Endothelial cell of umbilical vein (primary cell): ENCODE data around the gene CLCN2. TPM values are rescaled to one million over a fixed set of nuclear protein-coding genes. Genes with fewer than 3 reads are reported as not detected.

Source experiments
- BruUV-seq: library from RNA; stranded (reverse); fragments of 400-500 nt; replicated peaks from 2 replicates; lab custom pipeline; 2021; lab: Mats Ljungman, UMichigan
- CTCF ChIA-PET: fragments of 300-600, 350-600 bp; sonication (Branson Sonifier 250); formaldehyde crosslinking; loops from one replicate; lab custom pipeline; 2021; ENCODE audit warnings: antibody characterized with exemption, inconsistent platforms; lab: Charles Lee
- POLR2A ChIA-PET: fragments of 300-600, 350-600 bp; sonication (Branson Sonifier 250); formaldehyde crosslinking; loops from one replicate; lab custom pipeline; 2021; ENCODE audit warnings: antibody characterized with exemption, inconsistent platforms; lab: Charles Lee
- DNase-seq: peaks from one replicate; pipeline ENCODE4 v3.0.0-alpha.2; 2011; ENCODE audit warnings: low read depth, low spot score
- FAIRE-seq: peaks from 2 replicates; lab custom pipeline; 2011; peaks lifted over from hg19 to GRCh38; lab: Jason Lieb, UNC
- H2AFZ ChIP-seq: 2 replicates; pipeline ENCODE4 v1.6.0; 2012; ENCODE audit warnings: low read depth, low read length, control low read depth, inconsistent platforms
- H3K27ac ChIP-seq: 2 replicates; pipeline ENCODE4 v1.5.1; 2011; ENCODE audit warnings: low read depth, mild to moderate bottlenecking, control low read depth, low read length, moderate library complexity; ENCODE audit not compliant: insufficient read depth
- H3K27me3 ChIP-seq, 2 experiments: 2 replicates each; pipeline versions ENCODE4 v1.6.0 to v1.6.1; 2011; ENCODE audit warnings: low read length in 2 of 2, mixed read lengths in 1 of 2; ENCODE audit not compliant: control insufficient read depth in 2 of 2, insufficient read depth in 2 of 2
- H3K36me3 ChIP-seq, 2 experiments: 2 replicates in 1 of 2; 3 replicates in 1 of 2; pipeline ENCODE4 v1.5.1; 2011; ENCODE audit warnings: low read length in 2 of 2, mild to moderate bottlenecking in 1 of 2, moderate library complexity in 1 of 2; ENCODE audit not compliant: control insufficient read depth in 2 of 2, insufficient read depth in 2 of 2; ENCODE audit errors: extremely low read depth in 1 of 2
- H3K4me1 ChIP-seq: 3 replicates; pipeline ENCODE4 v1.5.1; 2011; ENCODE audit warnings: mild to moderate bottlenecking, low read length; ENCODE audit not compliant: control insufficient read depth, insufficient read depth; ENCODE audit errors: extremely low read depth
- H3K4me2 ChIP-seq: 2 replicates; pipeline ENCODE4 v1.6.1; 2011; ENCODE audit warnings: low read length, control low read depth, mixed read lengths; ENCODE audit not compliant: insufficient read depth
- H3K4me3 ChIP-seq, 3 experiments: fragments of 200-600 bp in 1 of 3; sonication (generic), shearing (Covaris generic) in 1 of 3; replicated peaks in 1 of 3; 2 replicates each; pipeline ENCODE4 v1.5.1; 2011 to 2016; ENCODE audit warnings: control low read depth in 3 of 3, low read length in 3 of 3, mild to moderate bottlenecking in 2 of 3, inconsistent platforms in 1 of 3, low read depth in 1 of 3, moderate library complexity in 1 of 3; ENCODE audit not compliant: insufficient read depth in 1 of 3
- H3K79me2 ChIP-seq: 2 replicates; pipeline ENCODE4 v1.6.0; 2012; ENCODE audit warnings: low read length, inconsistent platforms; ENCODE audit not compliant: control insufficient read depth, insufficient read depth
- H3K9ac ChIP-seq: replicated peaks from 2 replicates; pipeline ENCODE3; 2011; ENCODE audit warnings: low read length, control low read depth; ENCODE audit not compliant: insufficient read depth; ENCODE audit errors: extremely low read depth
- H3K9me1 ChIP-seq: replicated peaks from 3 replicates; pipeline ENCODE4 v1.6.0; 2011; ENCODE audit warnings: mild to moderate bottlenecking, low read length; ENCODE audit not compliant: control insufficient read depth, insufficient read depth; ENCODE audit errors: extremely low read depth
- H3K9me3 ChIP-seq: replicated peaks from 2 replicates; pipeline ENCODE4 v1.5.1; 2012; ENCODE audit warnings: low read length, inconsistent platforms; ENCODE audit not compliant: control insufficient read depth, insufficient read depth
- H4K20me1 ChIP-seq: replicated peaks from 2 replicates; pipeline ENCODE3; 2011; ENCODE audit warnings: mild to moderate bottlenecking, low read length; ENCODE audit not compliant: control insufficient read depth, insufficient read depth; ENCODE audit errors: extremely low read depth
- CTCF ChIP-seq, 2 donors: IDR thresholded peaks; 1 replicate in 1 of 2; 2 replicates in 1 of 2; pipeline ENCODE4 v1.5.1; 2011; ENCODE audit warnings: low read length in 2 of 2, mild to moderate bottlenecking in 2 of 2, moderate library complexity in 2 of 2, control low read depth in 1 of 2, inconsistent platforms in 1 of 2, low read depth in 1 of 2; ENCODE audit not compliant: insufficient read depth in 1 of 2; ENCODE audit errors: extremely low read depth in 1 of 2
- EZH2 ChIP-seq: IDR thresholded peaks from 2 replicates; pipeline ENCODE4 v1.6.1; 2012; ENCODE audit warnings: borderline replicate concordance, low read depth, mild to moderate bottlenecking, moderate library complexity, low read length, inconsistent platforms; ENCODE audit not compliant: severe bottlenecking
- FOS ChIP-seq: IDR thresholded peaks from 2 replicates; pipeline ENCODE4 v1.6.1; 2011; ENCODE audit warnings: mild to moderate bottlenecking, low read length, moderate library complexity, borderline replicate concordance; ENCODE audit not compliant: insufficient read depth
- GATA2 ChIP-seq: IDR thresholded peaks from 2 replicates; pipeline ENCODE4 v1.7.0; 2011; ENCODE audit warnings: low read depth, mild to moderate bottlenecking, moderate library complexity, mixed read lengths, low read length; ENCODE audit not compliant: insufficient read length, insufficient read depth
- JUN ChIP-seq: IDR thresholded peaks from 2 replicates; pipeline ENCODE4 v1.6.1; 2011; ENCODE audit warnings: borderline replicate concordance, low read depth; ENCODE audit not compliant: insufficient read length, insufficient read depth
- MYC ChIP-seq: IDR thresholded peaks from one replicate; pipeline ENCODE4 v1.6.1; 2011; ENCODE audit warnings: mild to moderate bottlenecking, low read depth, low read length
- POLR2A ChIP-seq: IDR thresholded peaks from 2 replicates; pipeline ENCODE4 v1.6.1; 2012; ENCODE audit warnings: low read depth, mild to moderate bottlenecking, control low read depth, low read length
- POLR2AphosphoS5 ChIP-seq: IDR thresholded peaks from 2 replicates; pipeline ENCODE4 v1.6.1; 2012; ENCODE audit warnings: low read depth, mild to moderate bottlenecking, control low read depth, low read length, moderate library complexity; ENCODE audit not compliant: insufficient read depth
- dilution Hi-C: fragments of 300-500 bp; cut with MboI; formaldehyde crosslinking; loops from one replicate; pipeline ENCODE4 v1.15.0; 2019; ENCODE audit warnings: low sequenced_read_pairs; ENCODE audit not compliant: extremely low pct_ligation_motif_present
- intact Hi-C: fragments of 100-400 bp; cut with micrococcal nuclease; formaldehyde crosslinking; loops from one replicate; pipeline ENCODE4 v1.10.0; 2022
- polyA plus RNA-seq, 4 experiments: library from polyadenylated mRNA; depleted of rRNA in 3 of 4; stranded (reverse) in 3 of 4; unstranded in 1 of 4; fragments of >200 nt; gene quantifications; 2 replicates each; pipeline versions ENCODE4 v1.2.1 to v1.2.3, GENCODE V29; 2011 to 2012; ENCODE audit warnings: missing spikeins in 1 of 4
- total RNA-seq: library from RNA; stranded (reverse); gene quantifications from 2 replicates; pipeline ENCODE4 v1.2.3, GENCODE V29; 2021
- TF ChIP-seq, protein P1 (sequence below): IDR thresholded peaks from 2 replicates; pipeline ENCODE4 v1.6.1; 2011; ENCODE audit not compliant: insufficient read depth, insufficient read length

CLCN2 gene
- total and polyA plus RNA-seq, 2 donors (not counting 3 experiments of a cell fraction or from before 2014, with no cell fraction given), result 3.5 to 6.5 TPM

DNA sequence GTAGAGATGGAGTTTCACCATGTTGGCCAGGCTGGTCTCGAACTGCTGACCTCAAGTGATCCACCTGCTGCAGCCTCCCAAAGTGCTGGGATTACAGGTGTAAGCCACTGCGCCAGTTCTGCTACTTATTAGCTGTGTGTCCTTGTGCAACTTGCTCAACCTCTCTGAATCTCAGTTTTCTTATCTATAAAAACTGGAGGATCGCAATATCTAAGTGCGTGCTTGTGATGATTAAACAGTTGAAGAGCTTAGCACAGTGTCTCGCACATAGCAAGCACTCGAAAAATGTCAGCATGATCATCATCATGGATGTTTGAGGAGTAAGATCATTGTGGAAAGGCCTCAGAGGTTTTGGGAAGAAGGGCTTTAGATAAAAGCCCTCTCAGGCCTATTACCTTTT lies 10.8 kb downstream of the CLCN2 start:
- Histone ChIP-seq H3K36me3 (peaks cover 0 to 7% of the 10 kb centered on the region in 2 experiments), H3K27ac (no peak overlapping the region), H2AFZ (no peak overlapping the region), H3K27me3 (no peaks in the 10 kb centered on the region), H3K4me1 (no peaks in the 10 kb centered on the region), H3K4me2 (no peak overlapping the region), H3K9me1 (no peaks in the 10 kb centered on the region), H3K79me2 (no peaks in the 10 kb centered on the region), H4K20me1 (no peaks in the 10 kb centered on the region), H3K9ac (no peak overlapping the region), H3K9me3 (no peaks in the 10 kb centered on the region), H3K4me3 (no peak overlapping the region)
- FAIRE-seq (no peak), DNase-seq (no peak)
- TF ChIP-seq POLR2A (no peak), MYC (no peak), JUN (no peak), POLR2AphosphoS5 (no peak), FOS (no peak), CTCF (IDR thresholded peaks at IDR 0.05; ENCODE audit: extremely low read depth in 1 of 2, insufficient read depth in 1 of 2, low read depth in 1 of 2, low read length in 2 of 2) (no peak), GATA2 (no peak), EZH2 (no peak)
- TF ChIP-seq, protein P1, sequence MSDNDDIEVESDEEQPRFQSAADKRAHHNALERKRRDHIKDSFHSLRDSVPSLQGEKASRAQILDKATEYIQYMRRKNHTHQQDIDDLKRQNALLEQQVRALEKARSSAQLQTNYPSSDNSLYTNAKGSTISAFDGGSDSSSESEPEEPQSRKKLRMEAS, result no peak
- no TSS peak for BruUV-seq
- ChIA-PET POLR2A (no interaction called here), CTCF (no interaction called here)
- intact Hi-C loops (no loop called here), dilution Hi-C loops (no loop called here)
